Progenitor cell of endocrine pancreas (in vitro differentiated cells): ENCODE measurements around the gene KCTD4. TPM values are rescaled to one million over a fixed set of nuclear protein-coding genes. Genes with fewer than 3 reads are reported as not detected.
"Not testable (repeated sequence)": the region's sequence is repeated elsewhere in the genome, so short reads cannot be mapped to it uniquely, and the experiment has no call there.

Experiments
- DNase-seq: peaks from one replicate; pipeline ENCODE4 v3.0.0; 2021; ENCODE audit warnings: low spot score; ENCODE audit not compliant: unreplicated experiment
- H3K27ac Mint-ChIP-seq: 2 replicates; pipeline ENCODE4 v1.8.0; 2021; ENCODE audit warnings: mild to moderate bottlenecking, moderate library complexity, mixed read lengths
- H3K27me3 Mint-ChIP-seq: 2 replicates; pipeline ENCODE4 v1.8.0; 2021; ENCODE audit warnings: mixed read lengths
- H3K36me3 Mint-ChIP-seq: 2 replicates; pipeline ENCODE4 v1.8.0; 2022; ENCODE audit warnings: mixed read lengths; ENCODE audit not compliant: insufficient read depth
- H3K4me1 Mint-ChIP-seq: 2 replicates; pipeline ENCODE4 v1.8.0; 2021; ENCODE audit warnings: low read depth, mixed read lengths
- H3K4me3 Mint-ChIP-seq: 2 replicates; pipeline ENCODE4 v1.8.0; 2021; ENCODE audit warnings: low read depth, mild to moderate bottlenecking, moderate library complexity, mixed read lengths
- H3K9me3 Mint-ChIP-seq: 2 replicates; pipeline ENCODE4 v1.8.0; 2021; ENCODE audit warnings: low read depth, mixed read lengths
- total RNA-seq: library from RNA; stranded (reverse); gene quantifications from 2 replicates; pipeline ENCODE4 v1.2.1, GENCODE V29; 2021
- TF ChIP-seq, protein P1 (sequence below): fragments of 200-600 bp; sonication (generic); IDR thresholded peaks from one replicate; pipeline ENCODE4 v1.5.0; 2021; ENCODE audit warnings: antibody characterized with exemption, mild to moderate bottlenecking; ENCODE audit not compliant: unreplicated experiment

Gene KCTD4
- total RNA-seq, 1 donor from 2014 or later: not detected

DNA sequence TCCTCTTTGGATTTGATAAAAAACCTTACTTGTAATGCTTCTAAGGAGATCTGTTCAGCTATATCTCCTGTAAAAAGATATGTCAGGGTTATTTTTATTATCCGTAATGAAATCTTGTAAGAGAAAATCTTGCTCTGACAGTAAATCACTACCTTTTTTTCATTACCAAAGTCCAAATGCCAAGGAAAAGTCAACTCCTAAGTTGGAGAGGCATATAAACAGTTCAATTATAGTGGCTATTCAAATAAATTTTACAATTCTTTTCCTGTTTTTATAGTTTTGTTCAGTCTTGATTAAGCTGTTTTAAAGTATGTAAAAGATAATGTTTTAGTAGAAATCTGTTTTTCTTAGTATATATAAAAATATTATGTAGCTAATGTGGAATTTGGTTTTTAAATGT, 9.0 kb downstream of the KCTD4 start:
- Mint-ChIP-seq H3K4me3 (no peak overlapping the region), H3K27ac (no peak overlapping the region), H3K36me3 (peaks cover 15% of the 10 kb centered on the region), H3K27me3 (no peaks in the 10 kb centered on the region), H3K9me3 (no peaks in the 10 kb centered on the region), H3K4me1 (peaks cover 4% of the 10 kb centered on the region)
- TF ChIP-seq, protein P1, sequence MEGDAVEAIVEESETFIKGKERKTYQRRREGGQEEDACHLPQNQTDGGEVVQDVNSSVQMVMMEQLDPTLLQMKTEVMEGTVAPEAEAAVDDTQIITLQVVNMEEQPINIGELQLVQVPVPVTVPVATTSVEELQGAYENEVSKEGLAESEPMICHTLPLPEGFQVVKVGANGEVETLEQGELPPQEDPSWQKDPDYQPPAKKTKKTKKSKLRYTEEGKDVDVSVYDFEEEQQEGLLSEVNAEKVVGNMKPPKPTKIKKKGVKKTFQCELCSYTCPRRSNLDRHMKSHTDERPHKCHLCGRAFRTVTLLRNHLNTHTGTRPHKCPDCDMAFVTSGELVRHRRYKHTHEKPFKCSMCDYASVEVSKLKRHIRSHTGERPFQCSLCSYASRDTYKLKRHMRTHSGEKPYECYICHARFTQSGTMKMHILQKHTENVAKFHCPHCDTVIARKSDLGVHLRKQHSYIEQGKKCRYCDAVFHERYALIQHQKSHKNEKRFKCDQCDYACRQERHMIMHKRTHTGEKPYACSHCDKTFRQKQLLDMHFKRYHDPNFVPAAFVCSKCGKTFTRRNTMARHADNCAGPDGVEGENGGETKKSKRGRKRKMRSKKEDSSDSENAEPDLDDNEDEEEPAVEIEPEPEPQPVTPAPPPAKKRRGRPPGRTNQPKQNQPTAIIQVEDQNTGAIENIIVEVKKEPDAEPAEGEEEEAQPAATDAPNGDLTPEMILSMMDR: no peak
- no peak for DNase-seq

DNA sequence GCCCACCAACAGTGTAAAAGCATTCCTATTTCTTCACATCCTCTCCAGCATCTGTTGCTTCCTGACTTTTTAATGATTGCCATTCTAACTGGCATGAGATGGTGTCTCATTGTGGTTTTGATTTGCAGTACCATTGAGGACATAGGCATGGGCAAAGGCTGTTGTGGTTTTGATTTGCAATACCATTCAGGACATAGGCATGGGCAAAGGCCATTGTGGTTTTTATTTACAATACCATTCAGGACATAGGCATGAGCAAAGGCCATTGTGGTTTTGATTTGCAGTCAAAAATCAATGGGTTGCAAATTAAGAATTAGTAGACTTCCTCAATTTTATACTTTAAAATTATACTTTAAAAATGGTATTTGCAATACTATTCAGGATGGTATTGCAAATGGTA, 11.3 kb downstream of the KCTD4 start:
- not testable (repeated sequence) for H3K4me1 Mint-ChIP-seq, H3K27me3 Mint-ChIP-seq, DNase-seq, H3K27ac Mint-ChIP-seq, H3K9me3 Mint-ChIP-seq, H3K4me3 Mint-ChIP-seq
- H3K36me3 Mint-ChIP-seq: peaks cover 14% of the 10 kb centered on the region

DNA sequence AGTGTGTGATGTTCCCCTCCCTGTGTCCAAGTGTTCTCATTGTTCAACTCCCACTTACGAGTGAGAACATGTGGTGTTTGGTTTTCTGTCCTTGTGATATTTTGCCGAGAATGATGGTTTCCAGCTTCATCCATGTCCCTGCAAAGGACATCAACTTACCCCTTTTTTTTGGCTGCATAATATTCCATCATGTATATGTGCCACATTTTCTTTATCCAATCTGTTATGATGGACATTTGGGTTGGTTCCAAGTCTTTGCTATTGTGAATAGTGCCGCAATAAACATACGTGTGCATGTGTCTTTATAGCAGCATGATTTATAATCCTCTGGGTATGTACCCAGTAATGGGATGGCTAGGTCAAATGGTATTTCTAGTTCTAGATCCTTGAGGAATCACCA, 11.8 kb downstream of the KCTD4 start:
- not testable (repeated sequence) for DNase-seq, H3K27ac Mint-ChIP-seq, H3K4me1 Mint-ChIP-seq, H3K9me3 Mint-ChIP-seq, H3K27me3 Mint-ChIP-seq, H3K4me3 Mint-ChIP-seq
- peaks cover 11% of the 10 kb centered on the region for H3K36me3 Mint-ChIP-seq

DNA sequence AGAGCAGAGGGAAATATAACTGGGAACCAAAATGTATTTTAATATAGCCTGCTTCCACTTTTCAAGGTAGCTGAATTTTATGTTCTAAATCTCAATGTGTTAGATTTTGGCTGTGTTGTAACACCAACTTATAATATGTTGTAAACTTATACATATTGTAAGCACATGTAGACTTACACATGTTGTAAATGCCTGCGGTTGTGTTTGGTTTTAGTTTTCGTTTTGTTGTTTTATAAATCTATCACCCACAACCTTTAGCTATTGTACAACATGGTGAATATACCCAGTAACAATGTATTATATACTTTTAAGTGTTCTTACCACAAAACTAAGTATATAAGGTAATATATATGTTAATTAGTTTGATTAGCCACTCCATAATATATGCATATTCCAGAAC, 15.6 kb downstream of the KCTD4 start:
- H3K27ac Mint-ChIP-seq: no peak overlapping the region
- DNase-seq: no peak
- H3K4me3 Mint-ChIP-seq: no peak overlapping the region
- H3K36me3 Mint-ChIP-seq: peaks cover 11% of the 10 kb centered on the region
- H3K9me3 Mint-ChIP-seq: no peaks in the 10 kb centered on the region
- H3K4me1 Mint-ChIP-seq: no peaks in the 10 kb centered on the region
- TF ChIP-seq, protein P1: no peak
- H3K27me3 Mint-ChIP-seq: no peaks in the 10 kb centered on the region

DNA sequence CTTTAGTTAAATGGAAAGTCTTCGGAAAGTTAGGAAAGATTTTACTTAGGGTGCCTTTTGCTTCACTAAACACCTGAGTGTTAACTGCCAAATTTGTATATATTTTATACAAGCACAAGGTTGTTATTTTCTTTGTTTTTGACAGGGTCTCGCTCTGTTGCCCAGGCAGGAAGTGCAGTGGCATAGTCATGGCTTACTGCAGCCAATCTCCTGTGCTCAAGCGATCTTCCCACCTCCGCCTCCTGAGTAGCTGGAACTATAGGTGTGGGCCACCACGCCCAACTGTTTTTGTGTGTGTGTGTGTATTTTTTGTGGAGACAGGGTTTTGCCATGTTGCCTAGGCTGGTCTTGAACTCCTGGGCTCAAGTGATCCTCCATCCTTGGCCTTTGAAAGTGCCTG, 16.2 kb downstream of the KCTD4 start:
- Mint-ChIP-seq H3K4me3 (no peak overlapping the region), H3K9me3 (no peaks in the 10 kb centered on the region), H3K36me3 (peaks cover 11% of the 10 kb centered on the region), H3K27ac (no peak overlapping the region), H3K27me3 (no peaks in the 10 kb centered on the region), H3K4me1 (peaks cover under 1% of the 10 kb centered on the region)
- no peak for DNase-seq
- TF ChIP-seq, protein P1: no peak

DNA sequence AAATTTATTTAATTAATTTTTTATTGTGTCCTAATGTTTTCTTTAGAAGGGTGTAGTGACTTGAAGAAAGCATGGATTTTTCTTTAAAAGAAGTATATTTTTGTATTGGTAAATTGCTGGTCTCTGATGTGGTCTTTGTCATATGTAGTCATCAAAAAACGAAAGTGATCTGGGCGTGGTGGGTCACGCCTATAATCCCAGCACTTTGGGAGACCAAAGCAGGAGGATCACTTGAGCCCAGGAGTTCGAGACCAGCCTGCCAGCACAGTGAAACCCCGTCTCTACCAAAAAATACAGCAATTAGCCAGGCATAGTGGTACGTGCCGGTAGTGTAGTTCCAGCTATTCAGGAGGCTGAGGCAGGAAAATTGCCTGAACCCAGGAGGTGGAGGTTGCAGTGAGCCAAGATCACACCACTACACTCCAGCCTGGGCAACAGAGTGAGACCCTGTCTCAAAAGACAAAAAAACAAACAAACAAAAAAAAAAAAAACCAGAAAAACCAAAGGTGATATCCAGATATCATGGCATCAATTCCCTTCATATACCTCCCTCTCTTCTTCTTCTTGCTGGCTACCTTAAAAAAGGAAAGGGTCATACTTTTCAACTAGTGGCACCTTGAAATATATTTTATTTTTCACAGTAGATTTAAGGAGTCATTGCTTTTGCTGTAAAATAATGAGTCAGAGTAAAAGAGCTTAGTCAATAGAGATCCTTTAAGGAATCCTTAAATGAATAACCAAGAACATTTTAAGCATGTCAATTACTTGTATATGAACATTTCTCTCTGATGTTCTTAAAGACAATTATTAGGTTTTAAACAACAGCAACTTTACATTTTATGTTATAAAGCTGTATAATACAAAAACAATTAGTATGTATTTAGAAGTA, 19.9 kb downstream of the KCTD4 start:
- no peak for DNase-seq
- TF ChIP-seq, protein P1: no peak
- peaks cover 4% of the 10 kb centered on the region for H3K4me1 Mint-ChIP-seq
- no peak overlapping the region for H3K4me3 Mint-ChIP-seq
- H3K27ac Mint-ChIP-seq: no peak overlapping the region
- no peaks in the 10 kb centered on the region for H3K36me3 Mint-ChIP-seq
- H3K9me3 Mint-ChIP-seq: no peaks in the 10 kb centered on the region
- no peaks in the 10 kb centered on the region for H3K27me3 Mint-ChIP-seq
